Erythroblast (primary cell): ENCODE results near the gene RAB3GAP1.

Source experiments
- DNase-seq, 2 experiments: peaks; one replicate each; lab custom pipeline; 2025; lab: John Stamatoyannopoulos, UW
- GATA1 ChIP-seq: IDR thresholded peaks from 2 replicates; pipeline ENCODE4 v1.6.1; 2011; ENCODE audit warnings: low read depth, mild to moderate bottlenecking, control low read depth, low read length, moderate library complexity
- POLR2A ChIP-seq: IDR thresholded peaks from 2 replicates; pipeline ENCODE4 v1.6.1; 2011; ENCODE audit warnings: mild to moderate bottlenecking, low read length

Gene RAB3GAP1

GRCh38 chr2:135218426-135218825 lies 166.3 kb downstream of the RAB3GAP1 start:
- no peak for TF ChIP-seq GATA1
- TF ChIP-seq POLR2A = no peak
- DNase-seq = no peak

- TF ChIP-seq POLR2A (no peak), GATA1 (no peak)
- no peak for DNase-seq
These were observed 167.1 kb downstream of the RAB3GAP1 start for GRCh38 chr2:135219226-135219625.
